OCI-LY1 (cell line): ENCODE data around the gene IL4I1.

Experiments used
- CTCF ChIP-seq: fragments of 200-600 bp; sonication (generic), shearing (Covaris generic); IDR thresholded peaks from 2 replicates; pipeline ENCODE4 v1.5.1; 2017; ENCODE audit warnings: mild to moderate bottlenecking, antibody characterized with exemption, low read length, moderate library complexity, mixed read lengths
- EZH2 ChIP-seq: fragments of 200-600 bp; sonication (generic), shearing (Covaris generic); IDR thresholded peaks from 2 replicates; pipeline ENCODE4 v1.8.0; 2017; ENCODE audit warnings: borderline replicate concordance, mixed run types, mild to moderate bottlenecking, antibody characterized with exemption, low read length, moderate library complexity, mixed read lengths

- peak; percentile 83 for TF ChIP-seq CTCF
- TF ChIP-seq EZH2: no peak
These were observed 6.9 kb downstream of the IL4I1 start for GRCh38 chr19:49889687-49890348.
